Kidney (tissue), 14 donors: Measurements from ENCODE around the gene RXRG. TPM values are rescaled to one million over a fixed set of nuclear protein-coding genes. Genes with fewer than 3 reads are reported as not detected.

Source experiments
- DNase-seq, 5 donors: peaks; one replicate each; pipeline ENCODE4 v3.0.0-alpha.2; 2013 to 2020
- FAIRE-seq: peaks from 2 replicates; lab custom pipeline; 2012; peaks lifted over from hg19 to GRCh38; lab: Jason Lieb, UNC
- H3K27ac ChIP-seq, 2 donors: one replicate each; pipeline ENCODE4 v1.7.0; 2013; ENCODE audit warnings: low read depth in 2 of 2, low read length in 2 of 2, inconsistent platforms in 1 of 2
- H3K27me3 ChIP-seq: one replicate; pipeline ENCODE4 v1.7.1; 2013; ENCODE audit warnings: low read length, inconsistent platforms; ENCODE audit not compliant: control insufficient read depth, insufficient read depth
- H3K36me3 ChIP-seq, 3 donors: one replicate each; pipeline versions ENCODE4 v1.7.0 to v1.7.1; 2013; ENCODE audit warnings: low read length in 3 of 3, control low read depth in 1 of 3, inconsistent platforms in 1 of 3; ENCODE audit not compliant: insufficient read depth in 3 of 3, control insufficient read depth in 2 of 3
- H3K4me1 ChIP-seq, 3 donors: one replicate each; pipeline versions ENCODE4 v1.7.0 to v1.7.1; 2013; ENCODE audit warnings: low read length in 3 of 3, inconsistent platforms in 1 of 3, low read depth in 1 of 3; ENCODE audit not compliant: control insufficient read depth in 2 of 3, insufficient read depth in 2 of 3
- H3K4me3 ChIP-seq, 3 donors: one replicate each; pipeline versions ENCODE4 v1.7.0 to v1.8.1; 2013; ENCODE audit warnings: low read length in 3 of 3, control low read depth in 1 of 3, inconsistent platforms in 1 of 3
- H3K9ac ChIP-seq, 3 donors: one replicate each; pipeline versions ENCODE4 v1.7.0 to v1.7.1; 2013; ENCODE audit warnings: low read length in 3 of 3, control low read depth in 1 of 3, inconsistent platforms in 1 of 3
- H3K9me3 ChIP-seq, 3 donors: one replicate each; pipeline versions ENCODE4 v1.7.0 to v1.7.1; 2013; ENCODE audit warnings: low read length in 3 of 3, control low read depth in 1 of 3, inconsistent platforms in 1 of 3; ENCODE audit not compliant: control insufficient read depth in 2 of 3, insufficient read depth in 1 of 3
- CTCF ChIP-seq: IDR thresholded peaks from 3 replicates; pipeline ENCODE4 v1.5.1; 2012; ENCODE audit warnings: mild to moderate bottlenecking, moderate library complexity, borderline replicate concordance; ENCODE audit not compliant: insufficient read depth; ENCODE audit errors: extremely low read depth
- intact Hi-C: fragments of 100-400 bp; cut with DNase I; formaldehyde crosslinking; loops from one replicate; pipeline ENCODE4 v1.11.1; 2022
- polyA plus RNA-seq: library from polyadenylated mRNA; stranded (reverse); fragments of 350-450 nt; fragmentation: Illumina TruSeq; extraction: RNeasy Lipid Tissue Mini Kit (QIAGEN cat#74804); gene quantifications from one replicate; pipeline ENCODE4 v1.2.3, GENCODE V29; 2014; ENCODE audit warnings: low read depth, low replicate concordance; ENCODE audit not compliant: insufficient read depth
- total RNA-seq: library from RNA; stranded (reverse); fragmentation: NEBNext Ultra II Directional; extraction: Animal tissue kit (Norgen Biotek cat#: 25700); gene quantifications from one replicate; pipeline ENCODE4 v1.2.1, GENCODE V29; 2021
- donor health status: control.
- donor health status: control.
- donor health status: control.
- donor health status: control.
- donor health status: control.
- donor health status: DM: yes; HTN: yes; CAD: no.
- donor health status: Normal renal cell carcinoma (clear cell type).

Gene RXRG
- total and polyA plus RNA-seq, 2 donors from 2014 or later = 0.39 to 0.44 TPM

- no peaks in the 10 kb centered on the region for H3K27me3 ChIP-seq
- H3K4me3 ChIP-seq = peak overlapping the region in 2 of 3 donors; percentile 21 to 47
- DNase-seq = peak in 1 of 5 donors; percentile 24
- no peak for TF ChIP-seq CTCF
- H3K27ac ChIP-seq = no peak overlapping the region
- no peaks in the 10 kb centered on the region for H3K9me3 ChIP-seq
- no peaks in the 10 kb centered on the region for H3K36me3 ChIP-seq
- no peaks in the 10 kb centered on the region for H3K4me1 ChIP-seq
- no peak for FAIRE-seq
- intact Hi-C loops = no loop called here
- H3K9ac ChIP-seq = no peak overlapping the region
Measured at GRCh38 chr1:165445388-165445787, 462 bp upstream of the RXRG start.

- H3K9ac ChIP-seq = no peak overlapping the region
- no peak overlapping the region for H3K4me3 ChIP-seq
- peak in 3 of 5 donors; percentile 30 to 73 (median 47) for DNase-seq
- FAIRE-seq = no peak
- TF ChIP-seq CTCF = no peak
- intact Hi-C loops = no loop called here
- H3K27ac ChIP-seq = no peak overlapping the region
- H3K27me3 ChIP-seq = no peaks in the 10 kb centered on the region
- no peaks in the 10 kb centered on the region for H3K36me3 ChIP-seq
- H3K9me3 ChIP-seq = no peaks in the 10 kb centered on the region
- no peaks in the 10 kb centered on the region for H3K4me1 ChIP-seq
Measured at GRCh38 chr1:165443539-165444311, 1.2 kb downstream of the RXRG start.

DNA sequence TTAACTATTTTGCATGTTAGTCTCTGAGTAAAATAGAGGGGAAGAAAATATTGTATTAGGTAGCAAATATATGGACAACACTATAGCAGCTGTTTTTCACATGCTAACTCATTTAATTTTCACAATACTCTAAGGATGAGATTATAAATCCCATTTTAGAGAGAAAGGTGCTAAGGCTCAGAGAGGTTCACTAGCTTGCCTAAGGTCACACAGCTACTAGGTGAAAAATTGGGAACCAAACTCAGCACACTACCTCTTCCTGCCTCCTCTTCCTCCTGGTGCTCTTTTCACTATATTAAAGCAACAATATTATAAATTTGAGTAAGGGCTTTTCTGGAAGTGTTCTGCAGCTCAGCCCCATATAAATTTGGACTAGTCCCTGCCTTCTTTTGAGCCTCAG lies 2.3 kb downstream of the RXRG start:
- no peak for FAIRE-seq
- no peak for TF ChIP-seq CTCF
- Histone ChIP-seq H3K4me3 (no peak overlapping the region), H3K4me1 (no peaks in the 10 kb centered on the region), H3K9ac (no peak overlapping the region), H3K9me3 (no peaks in the 10 kb centered on the region), H3K36me3 (no peaks in the 10 kb centered on the region), H3K27me3 (no peaks in the 10 kb centered on the region), H3K27ac (no peak overlapping the region)
- no peak for DNase-seq
- intact Hi-C loops = no loop called here

DNA sequence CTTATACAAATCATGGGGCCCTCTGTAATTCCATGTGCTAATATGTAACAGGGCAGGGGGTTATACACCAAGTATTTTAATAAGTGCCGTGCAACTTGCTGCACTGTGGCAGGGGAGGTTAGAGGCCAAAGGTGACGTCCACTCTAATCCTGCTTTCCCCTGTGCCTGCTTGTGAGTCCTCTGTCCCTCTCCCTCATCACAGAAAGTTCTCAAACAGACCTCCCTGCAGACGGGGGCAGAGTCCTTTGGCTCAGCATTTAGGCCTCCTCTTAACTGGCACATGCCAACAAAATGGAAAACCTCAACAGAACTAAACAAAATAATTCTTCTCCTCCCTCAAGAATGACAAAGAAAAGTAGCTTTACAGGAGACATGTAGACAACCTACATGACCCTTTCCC lies 2.9 kb downstream of the RXRG start:
- FAIRE-seq (no peak), DNase-seq (no peak)
- no peak overlapping the region for H3K9ac ChIP-seq
- no peak for TF ChIP-seq CTCF
- no peak overlapping the region for H3K27ac ChIP-seq
- no peaks in the 10 kb centered on the region for H3K9me3 ChIP-seq
- H3K4me1 ChIP-seq = no peaks in the 10 kb centered on the region
- no peaks in the 10 kb centered on the region for H3K27me3 ChIP-seq
- H3K4me3 ChIP-seq = no peak overlapping the region
- no peaks in the 10 kb centered on the region for H3K36me3 ChIP-seq
- intact Hi-C loops = no loop called here
